Measurements from ENCODE around the gene TMEM176B.
A peak's percentile ranks its signal among the peaks of the same experiment; 100 is the strongest.

TMEM176B gene

GRCh38 chr7:150799741-150800580, at the start of gene TMEM176B:
Gene TMEM176B, minus strand, starts transcription at chr7:150800364. Its CDS starts 3,795 bp downstream, at chr7:150796569.
- peak in 7 of 14 donors; percentile 6 to 85 (median 65) for DNase-seq

GRCh38 chr7:150849204-150849775, 49.1 kb upstream of the TMEM176B start:
- no peak for DNase-seq

- DNase-seq = no peak
Observed at GRCh38 chr7:150848561-150849115, 48.5 kb upstream of the TMEM176B start.

GRCh38 chr7:150848111-150848510, 47.9 kb upstream of the TMEM176B start:
- DNase-seq = no peak

GRCh38 chr7:150847536-150847935, 47.4 kb upstream of the TMEM176B start:
- DNase-seq = no peak

GRCh38 chr7:150846291-150847115, 46.3 kb upstream of the TMEM176B start:
- no peak for DNase-seq

- peak in 6 of 14 donors; percentile 12 to 70 (median 26) for DNase-seq
Observed at GRCh38 chr7:150845421-150845861, 45.3 kb upstream of the TMEM176B start.

- DNase-seq = no peak
Observed at GRCh38 chr7:150842716-150843115, 42.6 kb upstream of the TMEM176B start.

GRCh38 chr7:150842018-150842417, 41.9 kb upstream of the TMEM176B start:
- no peak for DNase-seq

GRCh38 chr7:150838965-150839650, 38.9 kb upstream of the TMEM176B start:
- no peak for DNase-seq

- DNase-seq = no peak
Observed at GRCh38 chr7:150835702-150836280, 35.6 kb upstream of the TMEM176B start.

GRCh38 chr7:150835019-150835418, 34.9 kb upstream of the TMEM176B start:
- DNase-seq = no peak

GRCh38 chr7:150831851-150832250, 31.7 kb upstream of the TMEM176B start:
- DNase-seq = peak in 1 of 14 donors; percentile 29

- DNase-seq = no peak
Observed at GRCh38 chr7:150830937-150831336, 30.8 kb upstream of the TMEM176B start.

- DNase-seq = no peak
Observed at GRCh38 chr7:150829426-150829825, 29.3 kb upstream of the TMEM176B start.

GRCh38 chr7:150828384-150828783, 28.2 kb upstream of the TMEM176B start:
- DNase-seq = no peak

- DNase-seq = no peak
Observed at GRCh38 chr7:150826061-150826849, 26.1 kb upstream of the TMEM176B start.

GRCh38 chr7:150824379-150825177, 24.4 kb upstream of the TMEM176B start:
- DNase-seq = no peak

GRCh38 chr7:150823484-150824126, 23.4 kb upstream of the TMEM176B start:
- no peak for DNase-seq
